ENCODE measurements around the gene ARHGAP12.

- TF ChIP-seq CTCF (IDR thresholded peaks at IDR 0.05; ENCODE audit: insufficient read depth, low read length, poor library complexity, severe bottlenecking) (peak; percentile 31), EZH2phosphoT487 (conservative IDR thresholded peaks at IDR 0.05; ENCODE audit: low read length) (no peak)
These were observed 91.8 kb downstream of the ARHGAP12 start for GRCh38 chr10:31836569-31837406.

Measured in SU-DHL-6 (cell line).